Neural cell (in vitro differentiated cells): Measurements from ENCODE around the gene TUB. TPM values are rescaled to one million over a fixed set of nuclear protein-coding genes. Genes with fewer than 3 reads are reported as not detected.

Source experiments
- H2AFZ ChIP-seq: fragments of 200-600, 300-800 bp; sonication (generic), shearing (Covaris generic); 2 replicates; pipeline ENCODE4 v1.6.0; 2014; ENCODE audit warnings: low read depth, mild to moderate bottlenecking, antibody characterized with exemption, low read length, moderate library complexity
- H3F3A ChIP-seq: fragments of 200-600 bp; shearing (Covaris generic); 2 replicates; pipeline ENCODE4 v1.6.1; 2016; ENCODE audit warnings: mild to moderate bottlenecking, moderate library complexity, mixed read lengths, antibody characterized with exemption, low read length; ENCODE audit not compliant: insufficient read depth, poor library complexity, severe bottlenecking
- H3K27ac ChIP-seq: fragments of 200-600, 300-800 bp; sonication (generic), shearing (Covaris generic); 2 replicates; pipeline ENCODE4 v1.5.1; 2014; ENCODE audit warnings: mild to moderate bottlenecking, low read length, moderate library complexity
- H3K27me3 ChIP-seq: fragments of 300-800, 200-600 bp; sonication (generic), shearing (Covaris generic); 2 replicates; pipeline ENCODE4 v1.6.0; 2014; ENCODE audit warnings: mild to moderate bottlenecking, low read depth, low read length, moderate library complexity; ENCODE audit not compliant: insufficient read depth
- H3K36me3 ChIP-seq: fragments of 300-800, 200-600 bp; sonication (generic), shearing (Covaris generic); 2 replicates; pipeline ENCODE4 v1.5.1; 2014; ENCODE audit warnings: mild to moderate bottlenecking, antibody characterized with exemption, low read length, moderate library complexity; ENCODE audit not compliant: insufficient read depth
- H3K4me2 ChIP-seq: fragments of 300-800, 200-600 bp; sonication (generic), shearing (Covaris generic); 2 replicates; pipeline ENCODE4 v1.6.0; 2014; ENCODE audit warnings: mild to moderate bottlenecking, low read length
- H3K4me3 ChIP-seq: fragments of 300-800, 200-600 bp; sonication (generic), shearing (Covaris generic); 2 replicates; pipeline ENCODE4 v1.5.1; 2014; ENCODE audit warnings: mild to moderate bottlenecking, low read length, moderate library complexity
- H3K79me2 ChIP-seq: fragments of 200-600 bp; shearing (Covaris generic); replicated peaks from 2 replicates; pipeline ENCODE4 v1.6.0; 2014; ENCODE audit warnings: mild to moderate bottlenecking, low read length, moderate library complexity; ENCODE audit not compliant: insufficient read depth
- H3K9ac ChIP-seq: fragments of 300-800, 200-600 bp; sonication (generic), shearing (Covaris generic); 2 replicates; pipeline ENCODE4 v1.6.1; 2016; ENCODE audit warnings: mild to moderate bottlenecking, low read length, mixed read lengths
- H3K9me2 ChIP-seq: fragments of 200-600 bp; shearing (Covaris generic); 2 replicates; pipeline ENCODE4 v1.6.1; 2016; ENCODE audit warnings: mild to moderate bottlenecking, low read length, mixed read lengths; ENCODE audit not compliant: insufficient read depth
- H3K9me3 ChIP-seq: fragments of 200-600, 300-800 bp; sonication (generic), shearing (Covaris generic); 2 replicates; pipeline ENCODE4 v1.6.1; 2016; ENCODE audit warnings: mild to moderate bottlenecking, mixed run types, low read length, moderate library complexity, mixed read lengths
- H4K20me1 ChIP-seq: fragments of 200-600 bp; shearing (Covaris generic); 2 replicates; pipeline ENCODE4 v1.6.1; 2016; ENCODE audit warnings: mild to moderate bottlenecking, mixed run types; ENCODE audit not compliant: insufficient read depth
- CTCF ChIP-seq: fragments of 450-650 bp; IDR thresholded peaks from 2 replicates; pipeline ENCODE4 v1.5.1; 2014; ENCODE audit warnings: antibody characterized with exemption, mild to moderate bottlenecking, moderate library complexity; ENCODE audit not compliant: poor library complexity, severe bottlenecking
- EP300 ChIP-seq: fragments of 450-650 bp; conservative IDR thresholded peaks from 2 replicates; pipeline ENCODE4 v1.6.1; 2014; ENCODE audit warnings: antibody characterized with exemption, mild to moderate bottlenecking, moderate library complexity; ENCODE audit not compliant: poor library complexity, severe bottlenecking
- EZH2 ChIP-seq: fragments of 200-600, 300-800 bp; shearing (Covaris generic), sonication (generic); IDR thresholded peaks from 2 replicates; pipeline ENCODE4 v1.6.1; 2014; ENCODE audit warnings: antibody characterized with exemption, low read length, borderline replicate concordance, mild to moderate bottlenecking; ENCODE audit not compliant: insufficient read depth, poor library complexity, severe bottlenecking
- MXI1 ChIP-seq: fragments of 450-650 bp; conservative IDR thresholded peaks from 2 replicates; pipeline ENCODE4 v1.6.1; 2014; ENCODE audit warnings: antibody characterized with exemption, mild to moderate bottlenecking; ENCODE audit not compliant: poor library complexity, severe bottlenecking
- POLR2AphosphoS5 ChIP-seq: IDR thresholded peaks from 2 replicates; pipeline ENCODE4 v1.6.1; 2012
- RAD21 ChIP-seq: fragments of 450-650 bp; conservative IDR thresholded peaks from 2 replicates; pipeline ENCODE4 v1.6.1; 2014; ENCODE audit warnings: antibody characterized with exemption, mild to moderate bottlenecking, moderate library complexity
- REST ChIP-seq: IDR thresholded peaks from 2 replicates; pipeline ENCODE4 v1.6.1; 2012; ENCODE audit warnings: borderline replicate concordance
- SMC3 ChIP-seq: fragments of 450-650 bp; conservative IDR thresholded peaks from 2 replicates; pipeline ENCODE4 v1.6.1; 2014; ENCODE audit warnings: antibody characterized with exemption, mild to moderate bottlenecking, moderate library complexity; ENCODE audit not compliant: poor library complexity
- TAF1 ChIP-seq: IDR thresholded peaks from 2 replicates; pipeline ENCODE4 v1.6.1; 2012; ENCODE audit warnings: low read depth
- polyA plus RNA-seq: library from polyadenylated mRNA; depleted of rRNA; stranded (reverse); fragments of >200 nt; gene quantifications from 2 replicates; pipeline ENCODE4 v1.2.3, GENCODE V29; 2014

Gene TUB
- polyA plus RNA-seq, 1 donor from 2014 or later, result 125 TPM

- Histone ChIP-seq H4K20me1 (no peaks in the 10 kb centered on the region), H3K9me2 (no peaks in the 10 kb centered on the region)
Measured at GRCh38 chr11:8047382-8047781, 33.6 kb upstream of the TUB start.

GRCh38 chr11:8049084-8049483 lies 31.9 kb upstream of the TUB start:
- no peak overlapping the region for H3K4me2 ChIP-seq
- H3K36me3 ChIP-seq, result no peaks in the 10 kb centered on the region
- no peaks in the 10 kb centered on the region for H4K20me1 ChIP-seq
- H3K9me2 ChIP-seq, result no peaks in the 10 kb centered on the region
- H3K4me3 ChIP-seq, result no peak overlapping the region
- H3K27ac ChIP-seq, result no peak overlapping the region
- no peaks in the 10 kb centered on the region for H3F3A ChIP-seq
- H2AFZ ChIP-seq, result no peak overlapping the region
- H3K27me3 ChIP-seq, result no peaks in the 10 kb centered on the region
- no peaks in the 10 kb centered on the region for H3K9me3 ChIP-seq
- H3K9ac ChIP-seq, result no peak overlapping the region
- H3K79me2 ChIP-seq, result no peaks in the 10 kb centered on the region
- TF ChIP-seq EZH2, result no peak
- TF ChIP-seq POLR2AphosphoS5, result no peak
- TF ChIP-seq REST, result no peak
- no peak for TF ChIP-seq RAD21
- TF ChIP-seq TAF1, result no peak
- no peak for TF ChIP-seq CTCF
- no peak for TF ChIP-seq SMC3

More at GRCh38 chr11:8047382-8047781, 33.6 kb upstream of the TUB start:
- TF ChIP-seq RAD21 (no peak), MXI1 (no peak), EZH2 (no peak), REST (no peak), EP300 (no peak), CTCF (no peak), SMC3 (no peak), TAF1 (no peak), POLR2AphosphoS5 (no peak)
- Histone ChIP-seq H2AFZ (no peak overlapping the region), H3K27me3 (no peaks in the 10 kb centered on the region), H3K9me3 (no peaks in the 10 kb centered on the region), H3K4me3 (no peak overlapping the region), H3K9ac (no peak overlapping the region), H3F3A (no peaks in the 10 kb centered on the region), H3K4me2 (no peak overlapping the region), H3K27ac (no peak overlapping the region), H3K79me2 (no peaks in the 10 kb centered on the region), H3K36me3 (no peaks in the 10 kb centered on the region)
